Stimulated activated CD8-positive, alpha-beta memory T cell treated with anti-CD3 and anti-CD28 coated beads, Interleukin-7, amount 100 ng/mL, for 4 hours (primary cell): ENCODE results near the gene ADARB1.

Source experiments
- DNase-seq, 2 donors: peaks; one replicate each; pipeline ENCODE4 v3.0.0-alpha.2; 2020; ENCODE audit warnings: low read depth in 2 of 2

ADARB1 gene

GRCh38 chr21:45095505-45095904 lies 21.1 kb downstream of the ADARB1 start:
- no peak for DNase-seq

- DNase-seq, result no peak
These were observed 21.8 kb downstream of the ADARB1 start for GRCh38 chr21:45096217-45096616.

GRCh38 chr21:45097827-45098387 lies 23.5 kb downstream of the ADARB1 start:
- no peak for DNase-seq

- DNase-seq, result no peak
These were observed 24.5 kb downstream of the ADARB1 start for GRCh38 chr21:45098867-45099266.

- DNase-seq, result no peak
These were observed 25.2 kb downstream of the ADARB1 start for GRCh38 chr21:45099571-45099970.

GRCh38 chr21:45100866-45101265 lies 26.5 kb downstream of the ADARB1 start:
- no peak for DNase-seq

- DNase-seq, result no peak
These were observed 28.1 kb downstream of the ADARB1 start for GRCh38 chr21:45102391-45102932.

- no peak for DNase-seq
These were observed 29.7 kb downstream of the ADARB1 start for GRCh38 chr21:45103971-45104520.

- DNase-seq, result no peak
These were observed 30.2 kb downstream of the ADARB1 start for GRCh38 chr21:45104560-45104959.

- DNase-seq, result no peak
These were observed 31.6 kb downstream of the ADARB1 start for GRCh38 chr21:45105906-45106485.

- DNase-seq, result no peak
These were observed 33.8 kb downstream of the ADARB1 start for GRCh38 chr21:45108034-45108790.

GRCh38 chr21:45108808-45109781 lies 34.7 kb downstream of the ADARB1 start:
- DNase-seq, result no peak

GRCh38 chr21:45109831-45110492 lies 35.6 kb downstream of the ADARB1 start:
- peak in 1 of 2 donors; percentile 35 for DNase-seq

GRCh38 chr21:45110873-45111624 lies 36.7 kb downstream of the ADARB1 start:
- DNase-seq, result no peak

- no peak for DNase-seq
These were observed 37.3 kb downstream of the ADARB1 start for GRCh38 chr21:45111703-45112102.

GRCh38 chr21:45112371-45112770 lies 38.0 kb downstream of the ADARB1 start:
- no peak for DNase-seq

- no peak for DNase-seq
These were observed 39.2 kb downstream of the ADARB1 start for GRCh38 chr21:45113543-45113942.

GRCh38 chr21:45114072-45114471 lies 39.7 kb downstream of the ADARB1 start:
- no peak for DNase-seq

- no peak for DNase-seq
These were observed 40.1 kb downstream of the ADARB1 start for GRCh38 chr21:45114475-45114874.

- no peak for DNase-seq
These were observed 40.8 kb downstream of the ADARB1 start for GRCh38 chr21:45115141-45115540.
